ENCODE data around the gene CAMKK1. TPM values are rescaled to one million over a fixed set of nuclear protein-coding genes. Genes with fewer than 3 reads are reported as not detected.
A peak's percentile ranks its signal among the peaks of the same experiment; 100 is the strongest.

The CAMKK1 gene
- total RNA-seq, 1 donor from 2014 or later: 3.8 TPM

DNA sequence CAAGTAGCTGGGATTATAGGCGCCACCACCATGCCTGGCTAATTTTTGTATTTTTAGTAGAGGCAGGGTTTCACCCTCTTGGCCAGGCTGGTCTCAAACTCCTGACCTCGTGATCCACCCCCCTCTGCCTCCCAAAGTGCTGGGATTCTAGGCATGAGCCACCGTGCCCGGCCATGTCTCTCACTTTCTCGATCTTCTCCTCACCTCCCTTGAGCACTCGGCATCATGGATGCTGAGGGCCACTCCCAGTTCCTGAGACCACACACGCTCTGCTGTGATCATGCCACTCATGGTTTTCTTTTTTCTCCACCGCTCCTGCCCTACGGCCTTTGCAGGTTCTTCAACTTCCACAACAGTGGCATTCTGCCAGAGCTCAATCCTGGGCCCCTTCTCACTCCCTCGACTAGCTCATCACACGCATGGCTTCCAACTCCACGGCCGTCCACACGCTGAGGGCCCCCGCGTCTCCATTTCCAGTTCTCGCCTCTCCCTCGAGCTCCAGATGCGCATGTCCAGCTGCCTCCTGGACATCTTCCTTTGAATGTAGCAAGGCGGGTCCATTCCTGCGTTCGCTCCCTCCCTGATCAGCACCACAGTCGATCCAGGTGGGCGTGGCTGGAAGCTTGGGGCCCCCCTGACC, 41.3 kb downstream of the CAMKK1 start:
- no peaks in the 10 kb centered on the region for H3K36me3 ChIP-seq (ENCODE audit: insufficient read depth, low read length)
- H3K4me3 ChIP-seq (ENCODE audit: insufficient read depth, low read depth, low read length): no peak overlapping the region
- H3K9me3 Mint-ChIP-seq (ENCODE audit: unreplicated experiment): peaks cover 2% of the 10 kb centered on the region
- H3K27me3 ChIP-seq (ENCODE audit: insufficient read depth, low read length): no peaks in the 10 kb centered on the region
- no peak overlapping the region for H3K4me3 Mint-ChIP-seq (ENCODE audit: unreplicated experiment)
- TF ChIP-seq EZH2 (IDR thresholded peaks at IDR 0.05; ENCODE audit: insufficient read depth, low read length): no peak
- TF ChIP-seq, protein P1, sequence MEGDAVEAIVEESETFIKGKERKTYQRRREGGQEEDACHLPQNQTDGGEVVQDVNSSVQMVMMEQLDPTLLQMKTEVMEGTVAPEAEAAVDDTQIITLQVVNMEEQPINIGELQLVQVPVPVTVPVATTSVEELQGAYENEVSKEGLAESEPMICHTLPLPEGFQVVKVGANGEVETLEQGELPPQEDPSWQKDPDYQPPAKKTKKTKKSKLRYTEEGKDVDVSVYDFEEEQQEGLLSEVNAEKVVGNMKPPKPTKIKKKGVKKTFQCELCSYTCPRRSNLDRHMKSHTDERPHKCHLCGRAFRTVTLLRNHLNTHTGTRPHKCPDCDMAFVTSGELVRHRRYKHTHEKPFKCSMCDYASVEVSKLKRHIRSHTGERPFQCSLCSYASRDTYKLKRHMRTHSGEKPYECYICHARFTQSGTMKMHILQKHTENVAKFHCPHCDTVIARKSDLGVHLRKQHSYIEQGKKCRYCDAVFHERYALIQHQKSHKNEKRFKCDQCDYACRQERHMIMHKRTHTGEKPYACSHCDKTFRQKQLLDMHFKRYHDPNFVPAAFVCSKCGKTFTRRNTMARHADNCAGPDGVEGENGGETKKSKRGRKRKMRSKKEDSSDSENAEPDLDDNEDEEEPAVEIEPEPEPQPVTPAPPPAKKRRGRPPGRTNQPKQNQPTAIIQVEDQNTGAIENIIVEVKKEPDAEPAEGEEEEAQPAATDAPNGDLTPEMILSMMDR (IDR thresholded peaks at IDR 0.05; ENCODE audit: insufficient read depth, low read depth, low read length): no peak
- FAIRE-seq (no peak), DNase-seq (ENCODE audit: low read depth) (no peak)
- H3K79me2 ChIP-seq (ENCODE audit: insufficient read depth, low read length): no peaks in the 10 kb centered on the region
- H4K20me1 ChIP-seq (ENCODE audit: insufficient read depth, low read length): no peaks in the 10 kb centered on the region
- H3K4me2 ChIP-seq (ENCODE audit: low read length): no peak overlapping the region
- no peaks in the 10 kb centered on the region for H3K4me1 ChIP-seq (ENCODE audit: insufficient read depth, low read length)
- no peaks in the 10 kb centered on the region for H3K9me3 ChIP-seq (ENCODE audit: insufficient read depth, low read depth, low read length)
- no peak overlapping the region for H3K9ac ChIP-seq (ENCODE audit: low read length)
- H3K27me3 Mint-ChIP-seq (ENCODE audit: low read depth, unreplicated experiment): peaks cover 33% of the 10 kb centered on the region
- no peak overlapping the region for H3K27ac ChIP-seq (ENCODE audit: low read depth, low read length)
- no peaks in the 10 kb centered on the region for H3K36me3 Mint-ChIP-seq (ENCODE audit: low read depth, unreplicated experiment)
- H2AFZ ChIP-seq (ENCODE audit: low read depth, low read length): no peak overlapping the region
- H3K27ac Mint-ChIP-seq (ENCODE audit: unreplicated experiment): no peak overlapping the region
- peaks cover 4% of the 10 kb centered on the region for H3K4me1 Mint-ChIP-seq (ENCODE audit: low read depth, unreplicated experiment)

DNA sequence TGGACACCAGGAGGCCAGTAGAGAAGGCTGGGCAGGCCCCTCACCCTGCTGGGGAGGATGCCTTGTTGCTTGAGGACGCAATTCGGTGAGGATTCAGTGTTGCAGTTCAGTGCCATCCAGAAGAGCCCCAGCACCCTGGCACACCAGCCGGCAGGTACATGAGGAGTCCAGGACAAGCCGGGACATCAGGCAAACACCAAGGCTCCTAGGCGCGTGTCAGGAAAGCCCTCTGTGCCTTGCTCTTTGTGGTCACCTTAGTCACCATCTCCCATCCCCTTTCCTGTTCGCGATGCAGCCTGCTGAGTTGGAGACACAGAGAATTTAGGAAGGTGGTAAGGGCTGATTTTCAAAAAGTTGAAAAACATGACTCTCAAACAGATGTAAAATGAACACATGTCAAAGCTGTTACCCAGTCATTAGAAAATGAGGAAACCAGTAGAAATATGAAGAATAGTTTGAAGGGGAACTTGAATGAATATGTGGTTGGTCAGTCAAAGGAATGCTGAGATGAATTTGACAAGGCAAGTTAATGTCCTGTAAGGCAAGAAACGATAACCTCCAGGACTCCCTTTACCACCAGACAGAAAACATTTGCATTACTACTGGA, 44.5 kb downstream of the CAMKK1 start:
- Mint-ChIP-seq H3K4me3 (ENCODE audit: unreplicated experiment) (no peak overlapping the region), H3K27me3 (ENCODE audit: low read depth, unreplicated experiment) (peaks cover 33% of the 10 kb centered on the region), H3K9me3 (ENCODE audit: unreplicated experiment) (peaks cover 2% of the 10 kb centered on the region), H3K4me1 (ENCODE audit: low read depth, unreplicated experiment) (peaks cover 7% of the 10 kb centered on the region), H3K36me3 (ENCODE audit: low read depth, unreplicated experiment) (no peaks in the 10 kb centered on the region), H3K27ac (ENCODE audit: unreplicated experiment) (no peak overlapping the region)
- H3K4me3 ChIP-seq (ENCODE audit: insufficient read depth, low read depth, low read length): no peak overlapping the region
- H3K36me3 ChIP-seq (ENCODE audit: insufficient read depth, low read length): peaks cover 8% of the 10 kb centered on the region
- peaks cover 22% of the 10 kb centered on the region for H4K20me1 ChIP-seq (ENCODE audit: insufficient read depth, low read length)
- H3K79me2 ChIP-seq (ENCODE audit: insufficient read depth, low read length): peaks cover 27% of the 10 kb centered on the region
- no peak overlapping the region for H3K27ac ChIP-seq (ENCODE audit: low read depth, low read length)
- H3K4me1 ChIP-seq (ENCODE audit: insufficient read depth, low read length): peaks cover 6% of the 10 kb centered on the region
- FAIRE-seq (no peak), DNase-seq (ENCODE audit: low read depth) (no peak)
- H3K9ac ChIP-seq (ENCODE audit: low read length): no peak overlapping the region
- H2AFZ ChIP-seq (ENCODE audit: low read depth, low read length): no peak overlapping the region
- H3K27me3 ChIP-seq (ENCODE audit: insufficient read depth, low read length): no peaks in the 10 kb centered on the region
- TF ChIP-seq, protein P1 (IDR thresholded peaks at IDR 0.05; ENCODE audit: insufficient read depth, low read depth, low read length): no peak
- TF ChIP-seq EZH2 (IDR thresholded peaks at IDR 0.05; ENCODE audit: insufficient read depth, low read length): no peak
- H3K9me3 ChIP-seq (ENCODE audit: insufficient read depth, low read depth, low read length): no peaks in the 10 kb centered on the region
- H3K4me2 ChIP-seq (ENCODE audit: low read length): no peak overlapping the region

DNA sequence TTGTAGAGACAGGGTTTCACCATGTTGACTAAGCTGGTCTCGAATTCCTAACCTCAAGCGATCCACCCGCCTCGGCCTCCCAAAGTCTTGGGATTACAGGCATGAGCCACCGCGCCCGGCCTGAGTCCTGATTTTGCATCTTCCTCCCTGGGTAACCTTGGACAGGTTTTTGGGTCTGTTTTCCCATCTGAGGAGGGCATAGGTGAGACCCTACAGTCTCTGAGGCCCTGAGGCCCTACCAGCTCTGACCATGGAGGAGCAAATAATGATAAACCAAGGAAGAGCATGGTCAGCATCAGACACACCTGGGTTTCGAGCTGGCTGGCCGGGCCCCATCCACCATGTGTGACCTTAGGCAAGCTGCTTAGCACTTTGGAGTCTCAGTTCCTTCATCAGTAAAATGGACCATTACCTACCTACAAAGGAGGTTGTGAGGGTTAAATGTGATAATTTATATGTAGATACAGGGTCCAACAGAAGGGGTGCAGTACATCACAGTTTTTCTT, 45.6 kb downstream of the CAMKK1 start:
- Histone ChIP-seq H2AFZ (ENCODE audit: low read depth, low read length) (no peak overlapping the region), H3K36me3 (ENCODE audit: insufficient read depth, low read length) (peaks cover 14% of the 10 kb centered on the region), H3K9ac (ENCODE audit: low read length) (no peak overlapping the region), H3K79me2 (ENCODE audit: insufficient read depth, low read length) (peaks cover 38% of the 10 kb centered on the region), H3K27me3 (ENCODE audit: insufficient read depth, low read length) (no peaks in the 10 kb centered on the region), H4K20me1 (ENCODE audit: insufficient read depth, low read length) (peaks cover 26% of the 10 kb centered on the region), H3K9me3 (ENCODE audit: insufficient read depth, low read depth, low read length) (no peaks in the 10 kb centered on the region), H3K27ac (ENCODE audit: low read depth, low read length) (no peak overlapping the region), H3K4me2 (ENCODE audit: low read length) (no peak overlapping the region), H3K4me1 (ENCODE audit: insufficient read depth, low read length) (peaks cover 6% of the 10 kb centered on the region), H3K4me3 (ENCODE audit: insufficient read depth, low read depth, low read length) (no peak overlapping the region)
- Mint-ChIP-seq H3K27me3 (ENCODE audit: low read depth, unreplicated experiment) (peaks cover 26% of the 10 kb centered on the region), H3K9me3 (ENCODE audit: unreplicated experiment) (no peaks in the 10 kb centered on the region), H3K36me3 (ENCODE audit: low read depth, unreplicated experiment) (no peaks in the 10 kb centered on the region), H3K4me3 (ENCODE audit: unreplicated experiment) (peak overlapping the region; percentile 71), H3K4me1 (ENCODE audit: low read depth, unreplicated experiment) (peaks cover 7% of the 10 kb centered on the region), H3K27ac (ENCODE audit: unreplicated experiment) (no peak overlapping the region)
- DNase-seq (ENCODE audit: low read depth) (no peak), FAIRE-seq (no peak)
- no peak for TF ChIP-seq EZH2 (IDR thresholded peaks at IDR 0.05; ENCODE audit: insufficient read depth, low read length)
- TF ChIP-seq, protein P1 (IDR thresholded peaks at IDR 0.05; ENCODE audit: insufficient read depth, low read depth, low read length): no peak

Data from astrocyte (in vitro differentiated cells and primary cell).